Activated CD8-positive, alpha-beta memory T cell treated with anti-CD3 and anti-CD28 coated beads for 24 hours (primary cell): ENCODE results near the gene RHEB.

Experiments used
- DNase-seq: peaks from one replicate; pipeline ENCODE4 v3.0.0-alpha.2; 2020

RHEB gene

GRCh38 chr7:151468217-151469018 is 51.3 kb downstream of the RHEB start:
- no peak for DNase-seq

GRCh38 chr7:151465169-151465568 is 54.5 kb downstream of the RHEB start:
- DNase-seq: no peak

- DNase-seq: peak; percentile 53
Measured at GRCh38 chr7:151462306-151462779, 57.4 kb downstream of the RHEB start.

GRCh38 chr7:151461942-151462230 is 57.8 kb downstream of the RHEB start:
- no peak for DNase-seq

GRCh38 chr7:151461096-151461941 is 58.4 kb downstream of the RHEB start:
- no peak for DNase-seq

GRCh38 chr7:151460474-151460855 is 59.2 kb downstream of the RHEB start:
- peak; percentile 55 for DNase-seq

- DNase-seq: peak; percentile 53
Measured at GRCh38 chr7:151459726-151460473, 59.8 kb downstream of the RHEB start.

- DNase-seq: no peak
Measured at GRCh38 chr7:151457534-151457933, 62.2 kb downstream of the RHEB start.

GRCh38 chr7:151456782-151457181 is 62.9 kb downstream of the RHEB start:
- DNase-seq: no peak

- DNase-seq: no peak
Measured at GRCh38 chr7:151456276-151456675, 63.4 kb downstream of the RHEB start.

- DNase-seq: no peak
Measured at GRCh38 chr7:151455690-151456089, 64.0 kb downstream of the RHEB start.

GRCh38 chr7:151454932-151455530 is 64.7 kb downstream of the RHEB start:
- DNase-seq: peak; percentile 49

GRCh38 chr7:151454305-151454704 is 65.4 kb downstream of the RHEB start:
- no peak for DNase-seq

- peak; percentile 54 for DNase-seq
Measured at GRCh38 chr7:151453326-151453791, 66.3 kb downstream of the RHEB start.

GRCh38 chr7:151452680-151453325 is 66.9 kb downstream of the RHEB start:
- DNase-seq: no peak

- DNase-seq: no peak
Measured at GRCh38 chr7:151451626-151452571, 67.8 kb downstream of the RHEB start.

- DNase-seq: no peak
Measured at GRCh38 chr7:151451156-151451555, 68.5 kb downstream of the RHEB start.

GRCh38 chr7:151449990-151450389 is 69.7 kb downstream of the RHEB start:
- DNase-seq: no peak

GRCh38 chr7:151448261-151449252 is 71.1 kb downstream of the RHEB start:
- DNase-seq: peak; percentile 93

- DNase-seq: no peak
Measured at GRCh38 chr7:151447901-151448260, 71.8 kb downstream of the RHEB start.
